Neural crest cell (in vitro differentiated cells): ENCODE measurements around the gene MVB12B. TPM values are rescaled to one million over a fixed set of nuclear protein-coding genes. Genes with fewer than 3 reads are reported as not detected.

Source experiments
- DNase-seq: peaks from one replicate; pipeline ENCODE4 v3.0.0; 2021; ENCODE audit warnings: low read depth, mixed read lengths, low spot score
- H3K27ac Mint-ChIP-seq: one replicate; pipeline ENCODE4 v1.8.0; 2021; ENCODE audit warnings: mild to moderate bottlenecking, mixed read lengths; ENCODE audit not compliant: unreplicated experiment
- H3K27me3 Mint-ChIP-seq: 2 replicates; pipeline ENCODE4 v1.8.0; 2021; ENCODE audit warnings: low read depth, mild to moderate bottlenecking, mixed read lengths
- H3K36me3 Mint-ChIP-seq: 2 replicates; pipeline ENCODE4 v1.8.0; 2021; ENCODE audit warnings: low read depth, mild to moderate bottlenecking, mixed read lengths
- H3K4me1 Mint-ChIP-seq: 2 replicates; pipeline ENCODE4 v1.8.0; 2021; ENCODE audit warnings: mixed read lengths
- H3K4me3 Mint-ChIP-seq: one replicate; pipeline ENCODE4 v1.8.0; 2021; ENCODE audit warnings: mild to moderate bottlenecking, mixed read lengths
- H3K9me3 Mint-ChIP-seq: 2 replicates; pipeline ENCODE4 v1.8.0; 2021; ENCODE audit warnings: mixed read lengths
- total RNA-seq: library from RNA; stranded (reverse); gene quantifications from 2 replicates; pipeline ENCODE4 v1.2.1, GENCODE V29; 2021
- TF ChIP-seq, protein P1 (sequence below): fragments of 200-600 bp; sonication (generic); conservative IDR thresholded peaks from 2 replicates; pipeline ENCODE4 v1.5.0; 2021; ENCODE audit warnings: antibody characterized with exemption, mild to moderate bottlenecking

MVB12B gene
- total RNA-seq, 1 donor from 2014 or later = 68.1 TPM

DNA sequence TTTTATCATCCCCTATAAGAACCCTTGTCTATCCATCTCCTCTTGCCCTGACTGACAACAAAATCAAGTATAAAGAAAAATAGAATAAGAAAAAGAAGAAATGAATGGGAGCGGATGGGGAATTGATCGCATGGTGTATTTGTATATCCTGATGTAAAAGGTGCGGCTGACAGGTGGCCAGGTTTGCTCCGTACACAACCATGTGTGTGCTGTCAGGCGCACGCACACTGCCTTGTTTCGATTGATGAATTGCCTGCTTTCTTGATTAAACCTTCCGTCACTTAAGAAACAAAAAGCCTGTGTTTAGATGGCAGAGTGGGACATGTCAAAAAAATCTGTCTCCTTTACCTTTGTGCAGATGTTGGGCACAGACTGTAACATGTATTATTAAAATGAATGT is 102.6 kb downstream of the MVB12B start:
- Mint-ChIP-seq H3K36me3 (peaks cover 9% of the 10 kb centered on the region), H3K4me1 (no peaks in the 10 kb centered on the region), H3K9me3 (no peaks in the 10 kb centered on the region), H3K27me3 (no peaks in the 10 kb centered on the region), H3K27ac (no peak overlapping the region), H3K4me3 (no peak overlapping the region)
- TF ChIP-seq, protein P1, sequence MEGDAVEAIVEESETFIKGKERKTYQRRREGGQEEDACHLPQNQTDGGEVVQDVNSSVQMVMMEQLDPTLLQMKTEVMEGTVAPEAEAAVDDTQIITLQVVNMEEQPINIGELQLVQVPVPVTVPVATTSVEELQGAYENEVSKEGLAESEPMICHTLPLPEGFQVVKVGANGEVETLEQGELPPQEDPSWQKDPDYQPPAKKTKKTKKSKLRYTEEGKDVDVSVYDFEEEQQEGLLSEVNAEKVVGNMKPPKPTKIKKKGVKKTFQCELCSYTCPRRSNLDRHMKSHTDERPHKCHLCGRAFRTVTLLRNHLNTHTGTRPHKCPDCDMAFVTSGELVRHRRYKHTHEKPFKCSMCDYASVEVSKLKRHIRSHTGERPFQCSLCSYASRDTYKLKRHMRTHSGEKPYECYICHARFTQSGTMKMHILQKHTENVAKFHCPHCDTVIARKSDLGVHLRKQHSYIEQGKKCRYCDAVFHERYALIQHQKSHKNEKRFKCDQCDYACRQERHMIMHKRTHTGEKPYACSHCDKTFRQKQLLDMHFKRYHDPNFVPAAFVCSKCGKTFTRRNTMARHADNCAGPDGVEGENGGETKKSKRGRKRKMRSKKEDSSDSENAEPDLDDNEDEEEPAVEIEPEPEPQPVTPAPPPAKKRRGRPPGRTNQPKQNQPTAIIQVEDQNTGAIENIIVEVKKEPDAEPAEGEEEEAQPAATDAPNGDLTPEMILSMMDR = no peak
- no peak for DNase-seq

DNA sequence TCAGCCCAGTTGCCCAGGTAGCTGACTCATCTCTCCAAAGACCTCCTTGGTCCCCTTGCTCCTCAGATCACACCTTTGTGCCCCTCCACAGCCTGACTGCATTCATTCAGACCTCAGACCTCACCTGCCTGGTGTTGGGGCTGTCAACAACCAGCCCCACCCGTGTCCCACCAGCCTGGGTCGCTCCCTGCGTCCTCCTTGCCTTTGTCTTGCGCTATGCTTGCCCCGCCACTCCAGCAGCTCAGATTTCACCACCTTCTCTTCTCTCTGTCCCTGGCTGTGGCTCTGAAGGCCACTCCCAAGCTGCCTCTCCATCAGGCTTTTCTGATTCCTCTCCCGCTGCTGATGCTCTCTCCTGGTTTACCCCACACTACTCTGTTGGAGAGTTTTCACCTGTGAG is 103.5 kb downstream of the MVB12B start:
- no peaks in the 10 kb centered on the region for H3K27me3 Mint-ChIP-seq
- H3K4me3 Mint-ChIP-seq = no peak overlapping the region
- TF ChIP-seq, protein P1 = no peak
- H3K27ac Mint-ChIP-seq = no peak overlapping the region
- no peak for DNase-seq
- no peaks in the 10 kb centered on the region for H3K9me3 Mint-ChIP-seq
- H3K4me1 Mint-ChIP-seq = no peaks in the 10 kb centered on the region
- H3K36me3 Mint-ChIP-seq = peaks cover 8% of the 10 kb centered on the region

DNA sequence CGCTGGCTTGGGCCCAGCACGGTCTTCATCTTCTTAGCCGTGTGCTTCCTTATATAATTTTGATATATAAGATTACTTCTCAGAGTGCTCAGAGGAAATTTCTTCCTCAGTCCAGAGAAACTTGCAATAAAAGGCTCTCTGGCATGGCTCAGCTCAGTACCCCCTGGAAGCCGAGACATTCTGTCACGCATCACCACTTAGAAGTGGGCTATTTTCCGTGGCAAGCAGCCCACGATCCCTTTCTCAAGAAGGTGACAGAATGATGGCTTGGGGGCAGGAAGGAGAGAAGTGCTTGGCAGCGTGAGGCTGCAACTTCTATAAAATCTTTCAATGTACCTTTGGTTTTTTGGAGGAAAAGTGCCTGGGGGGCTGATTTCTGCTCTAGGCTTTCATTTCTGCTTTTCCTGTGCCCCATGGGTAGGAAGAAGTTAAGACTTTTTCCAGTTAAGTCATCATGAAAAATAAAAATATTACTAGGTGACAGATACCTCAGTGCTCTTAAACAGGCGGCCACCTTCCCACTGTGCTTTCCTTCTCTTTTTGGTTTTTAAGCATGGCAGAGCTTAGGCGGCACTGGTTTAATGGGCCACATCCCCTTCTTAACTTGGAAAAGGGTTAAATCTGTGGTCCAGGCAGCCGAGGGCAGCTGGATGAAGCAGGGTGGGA is 104.6 kb downstream of the MVB12B start:
- no peak overlapping the region for H3K4me3 Mint-ChIP-seq
- peaks cover 8% of the 10 kb centered on the region for H3K36me3 Mint-ChIP-seq
- no peaks in the 10 kb centered on the region for H3K27me3 Mint-ChIP-seq
- no peaks in the 10 kb centered on the region for H3K9me3 Mint-ChIP-seq
- TF ChIP-seq, protein P1 = no peak
- no peak for DNase-seq
- no peak overlapping the region for H3K27ac Mint-ChIP-seq
- peaks cover 10% of the 10 kb centered on the region for H3K4me1 Mint-ChIP-seq

DNA sequence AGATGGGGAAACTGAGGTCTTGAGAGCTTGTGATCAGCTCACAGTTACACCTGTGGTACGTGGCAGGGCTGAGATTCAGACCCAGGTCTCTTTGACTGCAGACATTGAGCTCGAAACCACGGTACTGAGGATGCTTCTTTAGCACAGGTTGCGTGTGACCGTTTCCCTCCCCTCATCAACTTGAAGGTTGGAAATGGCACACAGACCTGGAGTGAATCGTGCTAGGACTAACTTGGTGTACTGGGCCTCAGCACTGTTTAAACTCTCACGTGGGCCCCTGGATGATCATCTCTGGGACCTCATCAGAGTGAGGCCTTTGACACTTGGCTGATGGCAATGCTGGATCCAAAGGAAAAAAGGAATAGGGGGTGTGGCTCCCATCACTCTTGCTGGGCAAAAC is 106.0 kb downstream of the MVB12B start:
- TF ChIP-seq, protein P1 = no peak
- Mint-ChIP-seq H3K27ac (no peak overlapping the region), H3K4me3 (no peak overlapping the region), H3K36me3 (peaks cover 8% of the 10 kb centered on the region), H3K27me3 (no peaks in the 10 kb centered on the region), H3K9me3 (no peaks in the 10 kb centered on the region), H3K4me1 (peaks cover 24% of the 10 kb centered on the region)
- no peak for DNase-seq

DNA sequence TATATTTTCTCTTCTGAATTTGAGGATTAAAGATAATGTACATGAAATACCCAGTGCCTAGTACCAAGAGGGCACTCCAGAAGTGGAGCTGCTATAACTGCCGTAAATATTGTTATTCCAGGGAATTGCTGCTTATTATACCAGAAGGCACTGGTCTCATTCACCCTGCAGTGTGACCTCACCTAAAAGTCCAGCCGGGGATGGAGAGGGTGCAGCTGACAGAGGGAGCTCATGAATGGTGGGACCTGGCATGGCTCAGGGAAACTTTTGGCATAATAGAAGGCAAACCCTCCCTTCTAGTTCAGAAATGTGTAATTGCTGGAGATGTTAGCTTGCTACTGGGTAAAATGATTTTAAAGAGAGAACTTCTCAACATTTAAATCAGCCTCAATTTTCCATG is 108.5 kb downstream of the MVB12B start:
- H3K27ac Mint-ChIP-seq = no peak overlapping the region
- TF ChIP-seq, protein P1 = no peak
- H3K4me1 Mint-ChIP-seq = peaks cover 46% of the 10 kb centered on the region
- H3K4me3 Mint-ChIP-seq = no peak overlapping the region
- no peaks in the 10 kb centered on the region for H3K9me3 Mint-ChIP-seq
- no peak for DNase-seq
- peaks cover 7% of the 10 kb centered on the region for H3K36me3 Mint-ChIP-seq
- H3K27me3 Mint-ChIP-seq = no peaks in the 10 kb centered on the region
